Stimulated activated CD4-positive, alpha-beta T cell treated with anti-CD3 and anti-CD28 coated beads, Interleukin-12 subunit alpha, Interleukin-12 subunit beta, amount 100 ng/mL, for 24 hours (primary cell): ENCODE measurements around the gene WDR90.
A peak's percentile ranks its signal among the peaks of the same experiment; 100 is the strongest.

Experiments
- DNase-seq, 2 experiments: peaks; one replicate each; pipeline ENCODE4 v3.0.0-alpha.2; 2020; ENCODE audit warnings: low read depth in 2 of 2

Gene WDR90

DNA sequence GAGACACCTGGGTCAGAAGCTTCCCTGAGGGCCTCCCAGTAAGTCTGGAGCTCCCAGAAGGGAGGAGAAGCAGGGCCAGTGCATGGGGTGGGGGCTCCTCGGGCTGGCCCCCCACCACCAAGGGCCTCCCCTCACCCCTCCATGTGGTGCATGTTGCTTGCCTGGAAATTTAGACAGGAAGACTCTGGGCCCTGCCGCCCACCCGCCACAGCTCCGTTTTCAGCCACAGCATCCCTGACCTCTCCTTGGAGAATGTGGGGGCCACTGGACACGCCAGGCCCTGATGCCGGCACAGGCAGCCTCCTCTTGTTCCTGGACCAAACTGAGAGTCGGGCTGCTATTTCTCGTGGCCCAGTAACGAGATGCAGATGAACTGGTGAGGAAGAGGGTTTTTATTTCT is 10.3 kb upstream of the WDR90 start:
- no peak for DNase-seq

DNA sequence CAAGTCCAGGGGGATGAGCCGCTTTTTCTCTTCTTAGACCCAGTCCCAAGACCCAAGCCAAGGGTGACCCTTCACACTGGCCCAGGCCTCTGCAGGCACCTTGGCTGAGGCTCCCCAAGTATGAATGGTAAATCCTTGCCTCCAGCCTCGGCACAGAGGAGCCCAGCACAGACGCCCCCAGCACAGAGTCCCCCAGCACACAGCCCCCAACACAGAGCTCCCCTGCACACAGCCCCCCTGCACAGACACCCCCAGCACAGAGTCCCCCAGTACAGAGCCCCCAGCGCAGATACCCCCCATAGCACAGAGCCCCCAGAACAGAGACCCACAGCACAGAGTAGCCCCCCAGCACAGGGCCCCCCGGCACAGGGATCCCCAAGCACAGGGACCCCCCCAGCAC is 8.6 kb upstream of the WDR90 start:
- DNase-seq, result no peak

- peak; percentile 58 to 79 for DNase-seq
Observed at GRCh38 chr16:641326-642188, 7.6 kb upstream of the WDR90 start, which contains the start of gene MCRIP2. Gene MCRIP2, plus strand, starts transcription at chr16:641828. Its CDS starts 164 bp downstream, at chr16:641992.

- peak in 1 of 2 experiments; percentile 35 for DNase-seq
Observed at GRCh38 chr16:642189-643049, 6.7 kb upstream of the WDR90 start.

DNA sequence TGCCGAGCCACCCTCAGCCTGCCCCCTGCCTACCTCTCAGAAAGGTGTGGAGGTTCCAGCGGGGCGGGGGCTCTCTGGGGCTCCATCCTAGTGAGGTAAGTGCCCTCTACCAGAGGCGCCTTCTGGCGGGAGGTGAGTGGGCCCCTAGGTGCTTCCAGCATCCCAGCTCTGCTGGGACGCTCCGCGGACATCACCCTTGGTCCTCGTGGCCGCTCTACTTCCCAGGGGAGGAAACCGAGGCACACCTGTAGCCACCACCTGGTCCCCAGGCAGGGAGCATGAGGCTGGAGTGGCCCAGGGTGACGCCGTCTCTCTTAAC is 6.2 kb upstream of the WDR90 start:
- DNase-seq, result no peak

DNA sequence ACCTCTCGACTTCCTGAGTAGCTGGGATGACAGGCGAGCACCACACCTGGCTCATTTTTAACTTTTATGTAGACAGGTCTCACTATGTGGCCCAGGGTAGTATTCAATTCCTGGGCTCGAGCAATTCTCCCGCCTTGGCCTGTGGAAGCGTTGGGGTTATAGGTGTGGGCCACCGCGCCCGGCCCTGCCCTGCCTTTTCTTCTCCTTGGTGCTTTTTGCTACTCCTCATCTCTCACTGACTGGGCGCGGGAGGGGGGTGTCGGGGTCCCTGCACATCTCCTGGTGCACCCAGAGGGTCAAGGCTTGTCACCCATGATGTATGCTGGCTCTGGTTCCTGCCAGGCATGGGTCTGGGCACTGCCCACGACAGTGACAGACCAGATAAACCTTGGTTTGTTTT is 4.6 kb upstream of the WDR90 start:
- no peak for DNase-seq

DNA sequence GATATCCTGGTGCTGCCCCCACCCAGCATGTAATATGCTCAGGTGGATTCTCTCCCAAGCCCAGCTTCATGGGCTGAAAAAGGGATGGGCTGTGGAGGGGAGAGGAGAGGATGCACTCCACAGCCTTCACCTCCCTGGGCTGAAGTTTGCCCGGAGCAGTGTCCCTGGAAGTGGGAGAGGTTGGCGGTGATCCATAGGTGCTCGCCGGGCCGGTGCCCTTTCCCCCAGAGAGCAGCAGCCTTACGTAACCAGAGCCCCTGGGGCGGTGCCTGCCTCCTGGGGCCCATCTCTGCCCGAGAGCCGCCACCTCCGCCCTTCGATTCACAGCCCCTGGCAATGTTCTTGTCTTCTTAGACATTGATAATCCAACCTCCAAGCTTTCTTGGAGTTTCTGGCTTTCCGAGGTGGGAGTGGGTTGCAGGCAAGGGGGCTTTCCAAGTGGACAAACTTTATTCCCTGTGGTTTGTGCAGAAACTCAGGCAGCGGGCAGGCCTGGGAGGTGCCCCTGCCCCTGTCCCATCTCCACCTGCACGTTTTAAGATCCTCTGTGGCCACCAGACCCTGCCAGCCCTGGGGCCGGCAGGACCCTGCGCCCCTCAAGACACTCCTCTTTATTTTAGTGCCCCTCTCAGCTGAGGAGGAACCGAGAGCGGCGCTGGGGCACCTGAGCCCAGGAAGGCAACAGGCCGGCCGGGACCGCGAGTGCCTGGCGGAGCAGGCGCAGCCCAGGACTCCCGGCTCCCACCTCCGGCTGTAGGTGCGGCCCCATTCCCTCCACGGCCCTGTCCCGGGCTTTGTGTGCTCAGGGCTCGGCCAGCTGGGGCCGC is 3.1 kb upstream of the WDR90 start:
- DNase-seq, result no peak

DNA sequence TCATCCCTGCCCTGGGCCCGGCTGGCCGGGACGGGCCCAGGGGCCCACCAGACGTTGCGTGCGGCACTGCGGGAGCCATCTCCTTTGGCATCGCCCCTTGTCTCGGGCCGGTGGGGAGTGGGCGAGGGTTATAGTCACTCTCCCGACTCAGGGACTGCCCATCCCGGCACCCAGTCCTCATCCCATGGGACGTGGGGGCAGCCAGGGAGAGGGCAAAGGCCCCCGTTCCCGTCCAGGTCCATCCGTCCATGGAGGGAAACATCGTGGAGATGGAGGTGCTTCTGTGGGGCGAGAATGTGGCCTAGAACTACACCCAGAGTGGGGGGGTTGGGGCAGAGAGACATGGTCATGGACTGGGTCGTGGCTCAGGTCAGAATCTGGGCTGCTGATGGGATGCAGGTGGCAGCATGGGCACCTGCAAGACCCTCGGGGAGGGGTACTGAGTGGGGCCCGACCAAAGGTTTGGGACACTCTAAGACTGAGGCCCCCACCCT is 2.4 kb upstream of the WDR90 start:
- no peak for DNase-seq

DNA sequence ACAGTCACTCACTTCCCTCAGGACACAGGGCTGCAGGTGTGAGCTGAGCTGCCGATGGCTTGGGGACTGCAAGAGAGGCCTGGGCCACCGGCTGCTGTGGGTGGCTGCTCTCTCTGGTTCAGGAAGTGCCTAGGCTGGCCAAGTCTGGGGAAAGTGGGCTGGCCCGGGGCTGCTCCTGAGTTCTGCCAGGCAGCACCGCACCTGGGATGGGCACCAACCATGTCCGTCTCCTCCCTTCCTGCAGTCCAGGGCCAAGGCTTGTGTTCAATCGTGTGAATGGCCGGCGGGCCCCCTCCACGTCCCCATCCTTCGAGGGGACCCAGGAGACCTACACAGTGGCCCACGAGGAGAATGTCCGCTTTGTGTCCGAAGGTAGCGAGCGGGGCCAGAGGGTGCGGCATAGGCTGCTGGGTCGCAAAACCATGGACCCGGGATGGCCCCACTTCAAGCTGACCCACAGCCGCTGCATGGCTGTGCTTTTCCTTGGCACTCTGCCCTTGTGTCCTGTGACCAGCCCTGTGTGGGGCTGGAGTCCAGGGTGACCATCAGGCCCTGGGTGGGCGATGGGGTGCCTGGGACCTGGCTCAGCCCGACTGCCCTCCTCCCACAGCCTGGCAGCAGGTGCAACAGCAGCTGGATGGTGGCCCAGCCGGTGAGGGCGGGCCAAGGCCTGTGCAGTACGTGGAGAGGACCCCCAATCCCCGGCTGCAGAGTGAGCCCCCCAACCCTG is 1.8 kb upstream of the WDR90 start:
- DNase-seq, result no peak

- DNase-seq, result no peak
Observed at GRCh38 chr16:648071-648780, 939 bp upstream of the WDR90 start.

GRCh38 chr16:649631-650030 is 466 bp downstream of the WDR90 start:
- DNase-seq, result no peak

DNA sequence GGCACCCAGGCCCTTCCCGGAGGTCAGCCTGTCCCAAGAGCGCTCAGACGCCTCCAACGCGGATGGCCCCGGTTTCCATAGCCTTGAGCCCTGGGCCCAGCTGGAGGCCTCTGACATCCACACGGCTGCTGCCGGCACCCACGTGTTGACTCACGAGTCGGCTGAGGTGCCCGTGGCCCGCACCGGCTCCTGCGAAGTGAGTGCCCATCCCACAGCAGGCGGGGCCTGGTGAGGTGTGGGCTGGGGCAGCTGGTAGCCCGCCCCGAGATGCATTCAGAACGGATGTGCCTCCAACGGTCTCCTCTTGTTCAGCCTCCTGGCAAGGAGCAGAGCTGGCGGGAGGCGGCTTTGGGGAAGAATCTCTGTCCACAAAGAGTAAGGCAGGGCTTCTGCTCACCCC is 2.7 kb downstream of the WDR90 start:
- no peak for DNase-seq

DNA sequence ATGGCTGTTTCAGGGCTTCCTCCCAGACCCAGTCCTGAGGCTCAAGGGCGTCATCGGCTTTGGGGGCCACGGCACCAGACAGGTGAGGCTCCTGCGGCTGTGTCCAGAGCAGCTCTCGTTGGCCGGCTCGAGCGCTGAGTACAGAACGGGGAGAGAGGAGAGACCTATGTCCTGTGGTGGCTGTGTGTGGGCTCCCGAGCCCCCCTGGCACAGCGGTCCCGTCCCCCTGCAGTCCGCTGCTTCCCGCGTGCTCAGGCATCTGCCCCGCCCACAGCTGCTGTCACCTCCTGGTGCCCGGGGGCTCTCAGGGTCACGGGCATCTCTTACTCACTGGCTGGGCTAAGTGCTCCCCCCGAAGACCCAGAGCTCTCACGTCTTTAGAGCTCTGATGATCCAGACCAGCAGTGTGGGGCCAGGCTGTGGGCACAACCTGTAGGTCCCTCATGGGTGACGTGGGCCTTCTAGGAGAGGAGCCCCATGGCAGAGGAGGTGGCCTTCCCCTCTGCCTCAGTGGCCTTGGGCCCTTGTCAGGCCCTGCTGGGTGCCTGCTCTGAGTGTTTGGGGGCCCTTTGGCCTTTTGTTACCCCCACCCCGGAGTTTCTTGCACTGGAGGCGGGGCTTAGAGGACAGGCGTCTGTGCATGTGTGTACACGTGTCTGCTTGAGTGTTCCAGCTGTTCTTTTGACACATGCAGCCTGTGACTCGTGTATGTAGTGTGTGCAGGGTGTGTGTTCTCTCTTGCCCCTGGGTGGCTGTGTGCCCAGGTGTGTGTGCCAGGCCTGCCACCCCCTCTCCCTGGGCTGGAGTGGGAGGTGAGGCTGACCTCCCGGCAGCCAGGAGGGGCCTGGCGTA is 3.5 kb downstream of the WDR90 start:
- DNase-seq, result no peak

GRCh38 chr16:654034-654433 is 4.9 kb downstream of the WDR90 start:
- no peak for DNase-seq

DNA sequence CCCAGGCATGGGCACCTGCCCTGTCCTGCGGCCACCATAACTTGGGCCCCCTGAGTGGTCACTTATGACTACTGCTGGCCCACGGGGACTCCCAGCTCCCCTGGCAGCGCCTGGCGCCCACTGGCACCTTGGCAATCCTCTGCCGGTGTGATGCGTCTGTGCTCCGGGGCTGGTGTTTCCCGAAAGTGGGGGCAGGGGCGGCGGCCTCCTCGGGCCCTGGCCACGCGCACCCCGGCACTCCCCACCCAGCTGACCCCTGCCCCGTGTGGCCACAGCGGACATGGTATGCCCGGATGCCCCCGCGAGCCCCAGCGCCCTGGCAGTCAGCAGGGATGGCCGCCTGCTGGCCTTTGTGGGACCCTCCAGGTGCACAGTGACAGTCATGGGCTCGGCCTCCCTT is 8.3 kb downstream of the WDR90 start:
- no peak for DNase-seq

DNA sequence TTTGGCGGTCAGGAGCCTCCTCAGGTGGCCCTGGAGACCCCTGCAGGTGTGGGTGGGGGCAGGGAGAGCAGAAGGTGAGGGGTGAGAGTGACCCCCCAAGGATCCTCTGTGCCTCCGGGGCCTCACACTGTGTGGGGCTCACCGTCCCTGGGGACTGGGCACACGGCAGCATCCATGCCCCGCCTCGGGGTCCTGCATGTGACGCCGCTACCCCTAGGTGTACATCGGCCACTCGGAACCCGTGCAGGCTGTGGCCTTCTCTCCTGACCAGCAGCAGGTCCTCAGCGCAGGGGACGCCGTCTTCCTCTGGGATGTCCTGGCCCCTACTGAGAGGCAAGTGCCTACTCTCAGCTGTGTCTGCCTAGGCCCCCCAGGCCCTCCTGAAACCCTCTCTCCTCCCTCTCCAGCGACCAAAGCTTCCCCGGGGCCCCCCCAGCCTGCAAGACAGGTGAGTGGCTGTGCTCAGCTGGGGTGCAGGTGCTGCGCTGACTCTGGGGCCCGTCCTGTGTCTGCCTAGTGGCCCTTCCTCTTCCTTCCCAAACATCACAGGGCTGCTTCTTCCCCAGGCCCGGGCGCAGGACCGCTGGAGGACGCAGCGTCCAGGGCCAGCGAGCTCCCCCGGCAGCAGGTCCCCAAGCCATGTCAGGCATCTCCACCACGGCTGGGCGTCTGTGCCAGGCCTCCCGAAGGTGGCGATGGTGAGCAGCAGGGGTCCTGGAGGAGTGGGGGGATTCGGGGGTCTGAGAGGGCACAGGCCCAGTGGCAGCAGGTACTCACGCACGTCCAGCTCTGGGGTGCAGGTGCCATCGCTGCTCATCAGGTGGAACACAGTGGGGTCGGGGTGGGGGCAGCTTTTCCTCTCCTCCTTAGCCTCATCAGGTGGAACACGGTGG is 9.8 kb downstream of the WDR90 start:
- DNase-seq, result no peak

DNA sequence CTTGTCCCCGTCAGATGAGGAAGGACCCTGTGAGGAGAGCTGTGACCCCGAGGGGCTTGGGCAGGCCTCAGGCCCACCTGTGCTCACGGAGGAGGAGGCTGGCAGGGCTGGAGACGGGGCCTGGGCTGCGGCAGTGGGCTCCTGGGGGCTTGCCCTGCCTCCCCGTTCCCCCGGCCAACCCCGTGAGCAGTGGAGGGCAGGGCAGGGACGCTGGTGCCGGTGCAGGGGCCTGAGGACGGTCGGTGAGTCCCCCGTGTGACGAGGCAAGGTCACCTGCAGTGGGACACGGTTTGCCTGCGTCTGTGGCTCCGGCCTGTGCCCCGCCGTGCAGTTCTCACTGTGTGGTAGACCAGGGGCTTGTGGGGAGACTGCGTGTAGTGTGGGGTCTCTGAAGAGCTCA is 10.5 kb downstream of the WDR90 start:
- DNase-seq, result no peak

DNA sequence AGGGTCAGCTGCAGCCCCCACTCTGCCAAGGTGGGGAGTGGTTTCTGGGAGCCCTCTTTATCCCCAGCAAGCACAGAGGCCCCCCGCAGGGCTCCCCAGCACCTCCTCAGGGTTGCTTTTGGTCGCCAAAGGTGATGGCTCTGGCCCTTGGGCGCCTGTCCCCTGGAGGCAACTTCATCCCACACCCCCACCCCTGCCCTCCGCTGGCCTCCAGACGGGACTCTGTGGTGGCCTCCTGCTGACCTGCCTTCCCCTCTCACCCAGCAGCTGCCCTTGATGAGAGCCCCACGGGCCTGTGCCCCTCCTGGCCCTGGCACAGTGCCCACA is 10.9 kb downstream of the WDR90 start:
- no peak for DNase-seq
